Caco-2 (cell line): Measurements from ENCODE around the gene VSX1. TPM values are rescaled to one million over a fixed set of nuclear protein-coding genes. Genes with fewer than 3 reads are reported as not detected.
A peak's percentile ranks its signal among the peaks of the same experiment; 100 is the strongest.

ENCODE experiments used
- BruUV-seq: library from RNA; stranded (reverse); fragments of 400-500 nt; replicated peaks from 2 replicates; lab custom pipeline; 2021; lab: Mats Ljungman, UMichigan
- CTCF ChIA-PET: fragments of 300-600 bp; sonication (Branson Sonifier 250); formaldehyde crosslinking; loops from one replicate; lab custom pipeline; 2022; ENCODE audit warnings: antibody characterized with exemption; lab: Charles Lee
- POLR2A ChIA-PET: fragments of 300-600 bp; sonication (Branson Sonifier 250); formaldehyde crosslinking; loops from one replicate; lab custom pipeline; 2022; ENCODE audit warnings: antibody characterized with exemption; lab: Charles Lee
- DNase-seq, 2 experiments: peaks; one replicate each; pipeline versions ENCODE4 v3.0.0 to v3.0.0-alpha.2; 2020 to 2022
- H3K27me3 ChIP-seq: replicated peaks from 2 replicates; pipeline ENCODE4 v1.6.0; 2011; ENCODE audit warnings: low read length; ENCODE audit not compliant: control insufficient read depth, insufficient read depth
- H3K36me3 ChIP-seq: 2 replicates; pipeline ENCODE4 v1.5.1; 2011; ENCODE audit warnings: low read length; ENCODE audit not compliant: control insufficient read depth, insufficient read depth
- H3K4me1 ChIP-seq: fragments of 250-450 bp; sonication (Bioruptor Pico); 2 replicates; pipeline ENCODE4 v1.5.1; 2020; ENCODE audit warnings: mild to moderate bottlenecking
- H3K4me3 ChIP-seq: 2 replicates; pipeline ENCODE4 v1.5.1; 2011; ENCODE audit warnings: low read depth, mild to moderate bottlenecking, control low read depth, low read length
- H3K9me3 ChIP-seq: fragments of 250-450 bp; sonication (Bioruptor Pico); 2 replicates; pipeline ENCODE4 v1.5.1; 2020; ENCODE audit warnings: mild to moderate bottlenecking, moderate library complexity
- H3K27ac Mint-ChIP-seq: one replicate; pipeline ENCODE4 v1.8.0; 2022; ENCODE audit warnings: mixed read lengths; ENCODE audit not compliant: unreplicated experiment
- H3K27me3 Mint-ChIP-seq: one replicate; pipeline ENCODE4 v1.8.0; 2022; ENCODE audit warnings: mixed read lengths; ENCODE audit not compliant: insufficient read depth, unreplicated experiment
- H3K36me3 Mint-ChIP-seq: one replicate; pipeline ENCODE4 v1.8.0; 2022; ENCODE audit warnings: mild to moderate bottlenecking, mixed read lengths; ENCODE audit not compliant: insufficient read depth, unreplicated experiment
- H3K4me1 Mint-ChIP-seq: one replicate; pipeline ENCODE4 v1.8.0; 2022; ENCODE audit warnings: low read depth, mixed read lengths; ENCODE audit not compliant: unreplicated experiment
- H3K4me3 Mint-ChIP-seq: one replicate; pipeline ENCODE4 v1.8.0; 2022; ENCODE audit warnings: mild to moderate bottlenecking, moderate library complexity, mixed read lengths; ENCODE audit not compliant: unreplicated experiment
- H3K9me3 Mint-ChIP-seq: one replicate; pipeline ENCODE4 v1.8.0; 2022; ENCODE audit warnings: mixed read lengths; ENCODE audit not compliant: unreplicated experiment
- CTCF ChIP-seq, 2 experiments: fragments of 200-600 bp in 1 of 2; IDR thresholded peaks; 1 replicate in 1 of 2; 2 replicates in 1 of 2; pipeline versions ENCODE4 v1.5.1 to v1.8.0; 2011 to 2022; ENCODE audit warnings: antibody characterized with exemption in 1 of 2, control low read depth in 1 of 2, inconsistent platforms in 1 of 2, low read depth in 1 of 2, low read length in 1 of 2, mild to moderate bottlenecking in 1 of 2, moderate library complexity in 1 of 2; ENCODE audit not compliant: insufficient read depth in 1 of 2, severe bottlenecking in 1 of 2, unreplicated experiment in 1 of 2
- intact Hi-C: fragments of 100-400 bp; cut with micrococcal nuclease; formaldehyde crosslinking; loops from one replicate; pipeline ENCODE4 v1.10.0; 2022; ENCODE audit not compliant: unreplicated experiment
- total RNA-seq: library from RNA; stranded (reverse); gene quantifications from 2 replicates; pipeline ENCODE4 v1.2.3, GENCODE V29; 2022

Gene VSX1
- total RNA-seq, 1 experiment from 2014 or later, result not detected

- no peaks in the 10 kb centered on the region for H3K9me3 ChIP-seq
- Mint-ChIP-seq H3K9me3 (no peaks in the 10 kb centered on the region), H3K27me3 (no peaks in the 10 kb centered on the region), H3K36me3 (peaks cover 8% of the 10 kb centered on the region), H3K4me3 (peak overlapping the region; percentile 72), H3K4me1 (peaks cover 30% of the 10 kb centered on the region), H3K27ac (peak overlapping the region; percentile 21)
- intact Hi-C loops, result loop anchor here (1.0 kb wide), 1 partner anchor 40 kb away; no protein-coding TSS in a partner anchor
- H3K4me1 ChIP-seq, result peaks cover 66% of the 10 kb centered on the region
- TF ChIP-seq CTCF (IDR thresholded peaks at IDR 0.05; ENCODE audit: insufficient read depth in 1 of 2, low read depth in 1 of 2, low read length in 1 of 2, severe bottlenecking in 1 of 2, unreplicated experiment in 1 of 2), result peak in 1 of 2 experiments; percentile 22
- H3K27me3 ChIP-seq, result no peaks in the 10 kb centered on the region
- ChIA-PET POLR2A (interaction anchor here (1.1 kb wide), 1 partner anchor 26 kb away, joined by 3 read pairs; no protein-coding TSS in a partner anchor), CTCF (interaction anchor here (1.5 to 1.6 kb wide), 2 partner anchors 8 to 64 kb away, joined by 3 to 4 read pairs; no protein-coding TSS in a partner anchor)
- no TSS peak for BruUV-seq
- H3K36me3 ChIP-seq, result no peaks in the 10 kb centered on the region; the same call in 1 of the 2 replicates
- peak overlapping the region; percentile 77 for H3K4me3 ChIP-seq
- peak; percentile 70 to 76 for DNase-seq
Measured at GRCh38 chr20:25057234-25058050, 24.5 kb downstream of the VSX1 start.

GRCh38 chr20:25056690-25057233 is 25.2 kb downstream of the VSX1 start:
- CTCF ChIA-PET, result interaction anchor here (1.5 kb wide), 1 partner anchor 8 kb away, joined by 3 read pairs; no protein-coding TSS in a partner anchor
- peak overlapping the region; percentile 21 for H3K27ac Mint-ChIP-seq

More at GRCh38 chr20:25056690-25057233, 25.2 kb downstream of the VSX1 start:
- Histone ChIP-seq H3K36me3 (no peaks in the 10 kb centered on the region; the same call in 1 of the 2 replicates), H3K4me1 (peaks cover 63% of the 10 kb centered on the region), H3K4me3 (peak overlapping the region; percentile 77), H3K27me3 (no peaks in the 10 kb centered on the region), H3K9me3 (no peaks in the 10 kb centered on the region)
- POLR2A ChIA-PET, result no interaction called here
- intact Hi-C loops, result loop anchor here (1.0 kb wide), 1 partner anchor 39 kb away; no protein-coding TSS in a partner anchor
- no peak for TF ChIP-seq CTCF (IDR thresholded peaks at IDR 0.05; ENCODE audit: insufficient read depth in 1 of 2, low read depth in 1 of 2, low read length in 1 of 2, severe bottlenecking in 1 of 2, unreplicated experiment in 1 of 2)
- peak in 1 of 2 experiments; percentile 35 for DNase-seq
- H3K4me1 Mint-ChIP-seq, result peaks cover 27% of the 10 kb centered on the region
- peaks cover 8% of the 10 kb centered on the region for H3K36me3 Mint-ChIP-seq
- H3K9me3 Mint-ChIP-seq, result no peaks in the 10 kb centered on the region
- no TSS peak for BruUV-seq
- peak overlapping the region; percentile 72 for H3K4me3 Mint-ChIP-seq
- H3K27me3 Mint-ChIP-seq, result no peaks in the 10 kb centered on the region
